KBM-7 (cell line): ENCODE data around the gene TRAPPC3.
A peak's percentile ranks its signal among the peaks of the same experiment; 100 is the strongest.
"Not testable (repeated sequence)": the region's sequence is repeated elsewhere in the genome, so short reads cannot be mapped to it uniquely, and the experiment has no call there.

Experiments
- DNase-seq: peaks from one replicate; pipeline ENCODE4 v3.0.0-alpha.2; 2015
- in situ Hi-C: fragments of 300-500 bp; cut with MboI; formaldehyde crosslinking; loops from 2 replicates; pipeline ENCODE4 v1.14.3; 2020; ENCODE audit warnings: low sequenced_read_pairs, low pct_unique_long_range_greater_than_20kb, mixed read lengths

TRAPPC3 gene

DNA sequence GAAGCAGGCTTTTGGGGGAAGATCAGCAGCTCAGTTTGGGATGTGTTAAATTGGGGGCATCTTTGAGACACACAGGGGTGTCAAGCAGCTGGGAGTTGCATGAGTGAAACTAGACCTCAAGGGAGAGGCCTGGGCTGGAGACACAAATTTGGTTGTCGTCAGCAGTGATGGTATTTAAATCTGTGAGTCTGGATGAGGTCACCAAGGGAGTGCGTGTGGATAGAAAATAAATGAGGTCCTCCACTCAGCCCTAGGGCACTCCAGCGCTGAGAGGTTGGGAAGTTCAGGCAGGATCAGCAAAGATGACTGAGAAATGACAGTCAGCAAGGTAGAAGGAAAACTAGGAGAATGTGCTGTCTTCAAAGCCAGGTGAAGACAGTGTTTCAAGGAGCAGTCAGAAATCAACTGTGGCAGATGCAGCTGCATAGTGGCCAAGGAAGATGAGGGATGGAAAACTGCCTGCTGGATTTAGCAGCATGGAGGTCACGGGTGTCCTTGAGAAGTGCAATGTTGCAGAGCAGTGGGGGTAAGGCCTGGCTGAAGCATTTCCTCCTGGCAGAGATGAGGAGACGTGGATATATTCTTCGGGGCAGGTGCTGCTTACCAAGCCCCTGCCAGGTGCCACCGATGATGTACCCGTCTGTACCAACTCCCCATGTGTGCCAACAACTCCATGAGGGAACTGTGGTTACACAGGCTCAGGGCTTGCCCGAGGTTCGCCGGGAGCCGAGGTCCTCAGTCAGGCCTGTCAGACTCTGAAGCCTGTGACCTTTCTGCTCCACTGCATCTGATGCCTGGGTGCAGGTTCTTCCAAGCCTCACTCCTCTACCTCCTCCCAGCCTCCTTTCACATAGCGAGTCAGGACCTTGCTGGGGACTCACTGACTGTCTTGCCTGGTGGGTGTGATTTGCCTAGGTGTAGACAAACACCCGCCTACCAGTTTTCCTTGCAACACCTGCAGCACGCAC is 17.9 kb upstream of the TRAPPC3 start:
- in situ Hi-C loops = no loop called here
- DNase-seq = no peak

DNA sequence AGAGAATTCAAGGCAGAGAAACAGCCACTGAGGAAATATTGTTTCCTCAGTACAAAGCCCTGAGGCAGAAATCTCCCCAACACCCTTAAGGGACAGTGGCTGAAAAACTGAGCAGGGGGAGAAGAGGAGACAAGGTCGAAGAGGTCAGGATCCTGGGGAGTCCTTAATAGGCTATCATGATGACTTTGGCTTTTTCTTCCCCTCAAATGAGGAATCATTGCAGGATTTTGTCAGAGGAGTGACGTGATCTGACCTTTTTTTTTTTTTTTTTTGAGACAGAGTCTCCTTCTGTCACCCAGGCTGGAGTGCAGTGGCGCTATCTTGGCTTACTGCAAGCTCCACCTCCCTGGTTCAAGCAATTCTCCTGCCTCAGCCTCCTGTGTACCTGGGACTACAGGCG is 16.9 kb upstream of the TRAPPC3 start:
- no peak for DNase-seq
- in situ Hi-C loops = no loop called here

DNA sequence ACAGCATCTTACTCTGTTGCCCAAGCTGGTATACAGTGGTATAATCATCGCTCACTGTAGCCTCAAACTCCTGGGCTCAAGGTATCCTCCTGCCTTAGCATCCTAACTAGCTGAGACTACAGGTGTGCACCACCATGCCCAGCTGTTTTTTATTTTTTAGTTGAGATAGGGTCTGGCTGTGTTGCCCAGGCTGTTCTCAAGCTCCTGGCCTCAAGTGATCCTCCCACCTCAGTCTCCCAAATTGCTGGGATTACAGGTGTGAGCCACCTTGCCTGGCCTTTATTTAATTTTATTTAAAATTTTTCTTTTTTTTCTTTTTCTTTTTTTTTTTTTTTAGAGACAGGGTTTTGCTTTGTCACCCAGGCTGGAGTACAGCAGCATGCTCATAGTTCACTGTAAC is 15.9 kb upstream of the TRAPPC3 start:
- no peak for DNase-seq
- in situ Hi-C loops = no loop called here

DNA sequence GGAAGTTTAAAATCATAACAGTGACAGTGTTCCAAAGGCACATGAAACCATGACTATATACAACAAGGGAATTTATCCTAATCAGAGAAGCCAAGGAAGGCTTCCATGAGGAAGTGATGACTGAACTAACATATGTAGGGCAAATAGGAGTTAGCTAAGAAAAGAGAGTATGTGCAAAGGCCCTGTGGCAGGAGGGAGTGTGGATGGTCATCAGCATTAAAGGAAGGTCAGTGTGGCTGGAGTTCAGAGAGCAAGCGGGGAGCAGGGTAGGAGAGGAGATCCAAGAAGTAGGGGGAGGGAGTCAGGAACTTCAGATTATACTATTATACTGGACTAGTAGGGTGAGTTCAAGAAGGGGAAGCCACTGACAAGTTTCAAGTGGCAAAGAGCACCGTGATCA is 15.1 kb upstream of the TRAPPC3 start:
- in situ Hi-C loops = no loop called here
- DNase-seq = no peak

DNA sequence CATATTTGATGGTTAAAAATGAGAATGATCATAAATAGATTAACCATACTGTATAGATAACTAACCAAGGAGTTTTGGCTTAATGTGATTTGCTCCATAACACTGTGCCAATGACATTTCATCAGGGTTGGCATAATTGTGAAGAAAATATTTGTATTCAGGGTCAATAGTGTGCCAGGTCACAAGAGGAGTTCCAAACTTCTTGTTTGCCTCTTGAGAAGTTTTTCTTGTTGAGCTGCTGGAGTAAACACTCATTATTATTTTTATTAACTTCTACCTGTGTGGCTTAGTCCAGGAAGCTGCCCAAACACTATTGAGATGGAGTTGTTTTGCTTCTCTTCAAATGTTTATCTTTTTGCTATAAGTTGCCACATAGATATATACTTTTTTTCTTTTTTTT is 14.1 kb upstream of the TRAPPC3 start:
- in situ Hi-C loops = no loop called here
- DNase-seq = no peak

DNA sequence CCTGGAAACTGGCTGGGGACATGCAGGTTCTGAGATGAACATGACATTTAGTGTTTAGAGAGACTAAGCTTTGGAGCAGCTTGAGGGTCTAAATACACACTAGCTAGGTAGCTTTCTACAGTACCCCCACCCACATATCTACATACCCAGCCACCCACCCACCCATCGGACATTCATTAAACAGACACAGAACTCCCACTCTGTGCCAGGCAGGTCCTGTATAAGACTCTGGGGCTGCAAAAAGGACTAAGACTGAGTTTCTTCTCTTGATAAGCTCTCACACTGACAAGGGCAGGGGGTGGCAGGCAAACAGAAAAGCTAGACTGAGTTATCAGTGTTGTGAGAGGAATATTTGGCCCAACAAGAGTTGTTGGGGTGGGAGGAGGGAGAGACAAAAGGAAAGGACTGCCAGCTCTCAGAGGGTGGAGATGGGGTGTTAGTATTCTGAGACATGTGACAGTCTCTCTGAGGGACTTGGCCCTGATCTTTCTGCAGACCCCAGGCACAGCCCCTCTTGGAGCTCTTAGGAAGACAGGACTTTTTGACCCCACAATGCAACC is 13.5 kb upstream of the TRAPPC3 start:
- no peak for DNase-seq
- in situ Hi-C loops = no loop called here

DNA sequence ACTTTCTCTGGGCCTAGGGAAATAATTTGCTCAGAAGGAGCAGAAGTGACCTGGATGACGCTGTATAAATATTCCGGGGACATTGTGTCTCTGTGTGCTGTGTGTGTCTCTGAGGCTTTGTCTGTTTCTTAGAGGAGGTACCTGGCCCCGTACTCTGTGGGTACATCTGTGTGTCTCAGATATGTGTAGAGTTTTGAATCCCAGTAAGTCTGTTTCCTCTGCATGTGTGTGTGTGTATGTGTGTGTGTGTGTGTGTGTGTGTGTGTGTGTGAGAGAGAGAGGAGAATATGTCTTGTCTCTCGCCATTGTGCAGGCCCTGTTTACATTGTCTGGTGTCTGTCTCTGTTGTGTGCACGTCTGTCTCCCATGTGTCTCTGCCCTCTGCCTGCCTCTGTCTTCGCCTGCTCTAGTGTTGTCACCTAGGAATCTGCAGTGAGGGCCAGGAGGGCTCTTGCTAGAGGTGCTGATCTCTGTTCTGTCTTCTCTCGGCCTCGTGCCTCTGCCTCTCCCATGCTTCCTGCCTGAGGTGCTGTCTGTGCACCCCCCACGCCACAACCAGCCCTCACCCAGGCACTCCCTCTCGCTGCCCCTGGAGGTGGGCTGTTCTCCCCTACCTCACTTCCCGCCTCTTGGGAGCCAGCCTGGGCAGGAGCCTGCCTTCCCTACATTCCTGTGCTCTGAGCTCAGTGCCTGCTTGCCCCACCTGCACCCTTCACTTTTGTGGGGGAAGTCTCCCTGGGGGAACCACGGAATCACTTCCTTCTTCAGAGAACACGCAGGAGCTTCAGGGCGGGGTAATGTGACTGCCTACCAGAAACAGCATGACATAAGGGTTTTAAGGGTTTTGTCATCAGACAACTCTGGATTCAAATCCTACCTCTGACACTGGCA is 12.6 kb upstream of the TRAPPC3 start:
- peak; percentile 72 for DNase-seq
- in situ Hi-C loops = no loop called here

DNA sequence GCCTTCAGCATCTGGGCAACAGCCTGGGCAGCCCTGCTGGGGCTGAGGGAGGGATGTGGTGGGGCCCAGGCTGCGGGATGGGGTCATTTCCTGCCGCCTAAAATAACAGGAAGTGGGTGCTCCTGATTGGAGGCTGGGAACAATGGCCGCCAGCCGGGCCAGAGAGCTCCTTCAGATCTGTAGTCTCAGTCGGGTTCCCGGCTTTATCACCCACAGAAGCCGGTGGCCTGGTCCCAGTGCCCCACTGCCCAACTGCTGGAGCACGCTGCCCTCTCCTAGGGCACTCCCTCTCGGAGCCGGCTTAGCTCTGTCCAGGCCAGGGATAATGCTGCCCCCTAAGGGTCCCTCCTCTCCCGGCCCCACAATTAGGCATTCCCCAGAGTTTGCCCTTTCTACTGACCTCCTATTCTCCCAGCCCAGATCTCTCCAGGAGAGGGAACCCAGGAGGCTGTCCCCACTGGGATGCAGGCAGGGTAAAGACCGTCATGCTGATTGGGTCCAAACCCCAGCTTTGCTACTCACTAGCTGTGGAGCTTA is 11.7 kb upstream of the TRAPPC3 start:
- DNase-seq = peak; percentile 89
- in situ Hi-C loops = no loop called here

DNA sequence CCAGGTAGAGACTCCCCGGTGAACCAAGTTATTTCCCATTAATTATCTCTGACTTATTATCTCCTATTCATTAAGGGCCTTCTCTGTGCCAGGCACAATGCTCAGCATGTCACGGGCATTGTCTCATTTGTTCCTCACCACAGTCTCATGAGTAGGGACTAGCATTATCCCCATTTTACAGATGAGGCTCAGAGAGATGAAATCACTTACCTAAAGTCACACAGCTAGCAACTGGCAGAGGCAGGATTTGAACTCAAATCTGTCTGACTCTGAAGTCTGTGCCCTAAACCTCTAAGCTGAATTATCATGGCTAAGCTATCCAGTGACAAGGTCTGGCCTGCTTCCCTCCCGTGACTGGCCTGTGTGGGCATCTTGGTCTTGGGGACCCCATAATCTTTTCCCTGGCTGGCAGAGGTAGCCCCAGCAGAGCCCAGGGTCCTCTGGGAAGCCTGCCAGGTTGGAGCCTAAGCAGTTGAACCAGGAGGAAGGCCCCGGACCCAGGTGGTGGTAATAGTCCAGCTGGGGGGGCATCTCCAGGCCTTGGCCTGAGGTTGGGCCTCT is 11.2 kb upstream of the TRAPPC3 start:
- no peak for DNase-seq

DNA sequence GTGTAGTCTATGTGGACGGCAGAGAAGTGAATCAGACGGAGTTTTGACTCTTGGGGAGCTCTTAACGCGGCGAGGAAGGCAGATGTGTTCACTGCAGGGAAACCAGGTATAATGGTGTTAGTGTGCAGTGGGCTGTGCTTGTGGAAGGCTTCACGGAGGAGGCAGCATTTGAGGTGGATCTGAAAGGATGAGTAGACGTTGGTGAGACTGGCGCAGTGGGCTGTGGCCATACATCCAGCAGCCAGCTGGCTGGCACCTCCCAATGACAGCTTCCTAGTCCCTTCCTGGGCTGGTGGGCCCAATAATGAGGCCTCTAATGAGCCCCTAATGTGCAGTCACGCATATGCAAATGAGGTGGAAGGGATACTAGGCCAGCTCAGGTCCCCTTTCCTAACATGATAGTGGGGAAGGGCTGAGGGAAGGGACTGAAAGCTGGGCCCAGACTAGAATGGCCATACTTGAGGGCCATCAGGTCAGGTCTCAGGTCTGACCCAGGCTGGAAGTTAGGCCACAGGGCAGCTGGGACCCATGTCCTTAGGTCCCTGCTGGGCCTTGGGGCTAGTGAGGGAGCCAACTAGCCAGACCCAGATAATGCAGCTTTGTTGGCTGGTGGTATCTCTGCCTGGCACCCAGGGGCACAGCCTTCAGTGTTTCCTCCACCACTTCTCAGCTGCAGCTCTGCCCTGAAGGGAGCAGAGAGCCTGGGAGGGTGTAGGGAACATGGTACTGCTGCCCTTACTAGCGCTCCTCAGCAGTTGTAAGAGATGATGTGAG is 10.5 kb upstream of the TRAPPC3 start:
- in situ Hi-C loops = no loop called here
- DNase-seq = no peak

More for the DNA sequence above, 11.2 kb upstream of the TRAPPC3 start:
- in situ Hi-C loops = no loop called here

DNA sequence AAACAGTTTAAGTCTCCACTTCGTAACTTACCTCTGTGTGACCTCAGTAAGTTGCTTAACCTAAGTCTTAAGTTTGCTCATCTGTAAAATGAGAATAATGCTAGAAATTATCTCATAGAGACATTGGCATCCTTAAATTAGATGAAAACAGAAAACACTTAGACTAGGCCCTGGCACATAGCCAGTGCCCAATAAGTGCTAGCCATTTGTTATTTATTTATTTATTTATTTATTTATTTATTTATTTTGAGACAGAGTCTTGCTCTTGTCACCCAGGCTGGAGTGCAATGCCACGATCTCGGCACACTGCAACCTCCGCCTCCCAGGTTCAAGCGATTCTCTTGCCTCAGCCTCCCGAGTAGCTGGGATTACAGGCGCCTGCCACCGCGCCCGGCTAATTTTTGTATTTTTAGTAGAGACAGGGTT is 9.6 kb upstream of the TRAPPC3 start:
- DNase-seq, in situ Hi-C loops: not testable (repeated sequence)

DNA sequence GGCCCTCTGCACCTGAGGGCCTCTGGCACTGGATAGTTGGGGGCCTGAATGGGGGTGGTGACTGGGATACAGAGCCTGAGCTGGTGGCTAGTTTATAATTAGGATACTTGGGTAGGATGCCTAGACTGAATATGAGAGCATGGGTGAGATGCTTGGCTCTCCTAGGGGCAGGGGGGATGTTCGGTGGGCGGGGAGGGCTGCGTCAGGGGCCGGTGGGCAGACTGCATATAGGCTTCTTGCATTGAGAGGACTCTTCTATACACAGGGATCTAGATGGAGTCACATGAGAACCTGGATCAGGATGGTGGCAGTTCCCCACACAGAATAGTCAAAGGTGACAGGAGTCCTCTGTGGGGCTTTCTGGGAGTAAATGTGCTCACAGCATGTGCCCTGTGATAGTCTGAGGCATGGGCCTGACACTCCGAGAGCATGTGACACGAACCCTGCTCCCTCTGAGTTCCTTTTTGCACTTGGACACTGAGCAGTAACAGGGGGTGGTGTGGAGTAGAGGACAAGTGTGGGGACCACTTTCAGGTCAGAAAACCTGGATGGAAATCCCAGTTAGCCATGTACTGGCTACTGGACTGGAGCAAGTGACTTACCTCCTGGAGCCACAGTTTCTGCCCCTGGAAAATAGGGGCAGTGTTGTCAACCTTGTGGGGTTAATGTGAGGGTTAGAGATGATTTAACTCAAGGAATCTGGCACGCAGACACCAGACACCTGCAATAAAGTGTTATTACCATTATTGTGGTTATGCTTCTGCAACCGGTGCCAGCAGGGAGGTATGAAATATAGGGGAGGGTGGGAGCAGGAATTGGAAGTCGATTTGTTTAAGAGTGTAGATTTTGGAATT is 8.9 kb upstream of the TRAPPC3 start:
- in situ Hi-C loops = no loop called here
- no peak for DNase-seq

DNA sequence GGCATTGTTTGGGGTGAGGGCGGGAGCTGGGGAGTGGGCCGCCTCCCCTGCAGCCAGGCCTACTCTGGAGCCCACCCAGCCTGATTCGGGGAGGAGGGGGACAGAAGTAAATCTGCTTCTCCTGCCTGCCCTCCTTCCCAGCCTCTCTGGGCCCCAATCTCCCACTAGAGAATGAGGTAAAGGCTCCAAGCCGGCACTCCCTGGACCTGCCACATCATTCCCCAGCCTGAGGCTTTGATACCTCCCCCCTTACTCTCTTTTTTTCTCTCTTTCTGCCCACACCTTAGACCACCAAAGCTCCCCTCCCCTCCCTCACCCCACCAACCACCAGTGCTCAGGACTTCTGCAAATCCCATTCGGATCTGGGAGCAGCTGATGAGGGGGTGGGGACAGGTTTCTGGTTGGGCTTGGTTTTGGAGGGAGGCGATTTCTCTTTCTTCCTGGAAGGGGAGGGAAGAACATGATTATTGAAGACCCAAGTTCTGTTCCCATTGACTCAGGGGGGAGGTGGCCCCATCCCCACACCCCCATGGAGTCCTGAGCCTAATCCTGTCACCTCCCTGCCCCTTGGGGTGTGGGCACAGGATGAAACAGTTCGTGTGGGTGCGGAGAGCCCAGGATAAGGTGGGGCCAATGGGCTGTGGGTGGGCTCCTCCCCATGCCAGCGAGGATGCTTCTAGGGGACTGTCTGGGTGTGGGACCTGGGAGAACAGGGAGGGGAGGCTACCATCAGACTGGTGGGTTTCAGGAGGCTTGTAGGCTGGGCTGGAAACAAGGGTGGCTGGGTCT is 8.0 kb upstream of the TRAPPC3 start:
- peak; percentile 40 for DNase-seq
- in situ Hi-C loops = no loop called here

DNA sequence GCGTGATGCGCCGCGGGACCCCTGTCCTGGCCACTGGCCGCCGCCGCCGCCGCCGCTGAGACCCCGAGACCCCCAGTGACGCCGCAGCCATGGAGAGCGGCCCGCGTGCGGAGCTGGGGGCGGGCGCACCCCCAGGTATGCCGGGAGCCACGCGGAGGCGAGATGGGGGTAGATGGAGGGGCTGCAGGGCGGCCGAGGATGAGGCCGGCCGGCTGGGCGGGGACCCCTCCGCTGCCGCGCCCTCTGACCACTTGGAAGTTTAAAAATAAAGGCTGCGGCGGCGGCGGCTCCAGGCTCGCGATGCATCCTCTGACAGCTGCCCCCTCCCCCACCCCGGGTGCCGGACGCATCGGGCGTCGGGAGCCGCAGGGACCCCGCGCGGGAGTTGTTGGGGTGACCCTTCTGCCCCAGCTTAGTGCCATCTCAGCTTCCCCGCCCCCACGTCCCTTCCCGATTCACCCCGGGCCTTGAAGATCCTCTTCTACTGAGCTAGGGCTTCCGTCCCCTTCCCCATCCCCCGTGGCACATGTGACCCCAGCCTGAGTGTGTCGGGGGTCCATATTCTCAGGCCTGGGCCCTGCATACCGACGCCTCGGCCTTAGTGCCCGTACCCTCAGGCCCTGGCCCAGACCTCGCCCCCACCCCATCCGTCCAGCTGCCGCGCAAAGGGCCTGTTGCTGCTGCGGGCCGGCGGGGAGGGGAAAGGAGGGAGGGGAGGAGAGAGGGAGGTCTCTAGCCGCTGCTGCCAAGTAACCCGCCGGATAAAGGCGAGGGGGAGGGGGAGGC is 7.2 kb upstream of the TRAPPC3 start:
- in situ Hi-C loops = no loop called here
- peak; percentile 62 for DNase-seq

DNA sequence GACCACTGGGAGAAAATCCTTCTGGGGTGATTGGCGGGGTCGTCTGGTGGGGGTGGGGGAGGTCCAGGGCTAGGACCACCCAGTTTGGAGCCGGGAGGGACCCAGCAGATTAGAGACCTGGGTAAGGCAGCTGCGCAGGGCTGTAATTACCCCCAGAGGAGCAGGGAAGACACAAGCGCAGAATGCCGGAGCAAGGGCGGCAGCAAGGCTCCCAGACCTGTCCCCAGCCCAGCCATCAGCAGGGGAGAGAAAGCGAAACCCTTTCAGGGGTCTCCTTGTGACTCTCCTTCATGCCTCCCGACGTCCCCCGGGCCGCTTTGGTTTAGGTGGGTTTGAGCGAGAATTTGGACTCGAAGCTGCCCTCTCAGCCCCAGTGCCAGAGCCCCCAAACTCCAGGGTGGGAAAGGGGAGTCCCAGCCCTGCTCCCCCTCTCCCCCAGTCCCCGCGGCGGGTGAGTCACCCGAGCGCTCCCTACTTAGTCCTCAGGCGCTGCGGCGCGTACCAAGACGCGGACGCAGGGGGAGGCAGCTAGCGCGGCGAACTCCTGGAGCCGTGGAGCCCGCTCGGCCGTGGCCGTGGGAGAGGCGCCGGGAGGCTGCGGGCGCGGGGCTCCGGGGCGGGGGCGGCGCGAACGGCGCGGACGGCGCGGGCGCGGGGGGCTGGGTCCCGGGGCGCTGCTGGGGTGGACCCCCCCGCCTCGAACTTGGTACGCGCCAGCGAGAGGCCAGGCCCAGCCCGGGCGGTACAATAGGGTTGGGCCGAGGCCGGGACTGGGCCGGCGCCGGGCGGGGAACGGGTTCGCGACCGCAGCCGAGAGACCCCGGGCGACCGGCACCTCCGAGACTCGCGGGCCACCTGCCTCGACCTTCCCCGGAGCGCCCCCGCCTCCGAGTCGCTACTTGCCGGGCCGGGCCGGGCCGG is 6.4 kb upstream of the TRAPPC3 start, which contains the start of gene MAP7D1:
Gene MAP7D1, plus strand, starts transcription at position 753 of the 921 bp plus-strand sequence. CDS start 258 bp downstream, outside the sequence.
- DNase-seq = peak; percentile 68
- in situ Hi-C loops = no loop called here
